ENCODE results near the gene TTLL10. TPM values are rescaled to one million over a fixed set of nuclear protein-coding genes. Genes with fewer than 3 reads are reported as not detected.
"Not testable (repeated sequence)": the region's sequence is repeated elsewhere in the genome, so short reads cannot be mapped to it uniquely, and the experiment has no call there.

TTLL10 gene
- total RNA-seq, 1 donor from 2014 or later, result 0.78 TPM

GRCh38 chr1:1141244-1141910 is 32.3 kb upstream of the TTLL10 start:
- DNase-seq (ENCODE audit: low spot score), result no peak

- no peak for DNase-seq (ENCODE audit: low spot score)
Measured at GRCh38 chr1:1141911-1142250, 31.8 kb upstream of the TTLL10 start.

GRCh38 chr1:1142352-1142751 is 31.3 kb upstream of the TTLL10 start:
- DNase-seq (ENCODE audit: low spot score), result not testable (repeated sequence)

DNA sequence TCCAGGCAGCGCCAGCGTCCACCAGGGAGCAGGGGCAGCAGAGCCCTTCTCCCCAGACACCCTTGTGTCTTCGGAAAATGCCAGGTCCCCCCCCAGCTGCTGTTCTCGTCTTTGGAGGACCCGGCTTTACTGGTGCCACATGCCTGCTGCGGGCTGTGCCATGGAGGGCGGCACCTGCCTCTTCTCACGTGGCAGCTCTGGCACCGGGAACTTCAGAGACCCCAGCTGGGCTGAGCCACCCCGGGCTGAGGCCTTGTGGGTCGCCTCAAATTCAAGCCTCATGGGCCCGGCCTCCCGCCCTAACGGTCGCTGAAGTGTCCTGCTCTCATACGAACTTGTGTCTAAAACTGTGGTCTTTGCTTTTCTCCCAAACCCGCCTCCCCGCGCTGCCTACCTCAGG is 30.8 kb upstream of the TTLL10 start:
- DNase-seq (ENCODE audit: low spot score), result no peak

- DNase-seq (ENCODE audit: low spot score), result no peak
Measured at GRCh38 chr1:1143636-1144035, 30.0 kb upstream of the TTLL10 start.

DNA sequence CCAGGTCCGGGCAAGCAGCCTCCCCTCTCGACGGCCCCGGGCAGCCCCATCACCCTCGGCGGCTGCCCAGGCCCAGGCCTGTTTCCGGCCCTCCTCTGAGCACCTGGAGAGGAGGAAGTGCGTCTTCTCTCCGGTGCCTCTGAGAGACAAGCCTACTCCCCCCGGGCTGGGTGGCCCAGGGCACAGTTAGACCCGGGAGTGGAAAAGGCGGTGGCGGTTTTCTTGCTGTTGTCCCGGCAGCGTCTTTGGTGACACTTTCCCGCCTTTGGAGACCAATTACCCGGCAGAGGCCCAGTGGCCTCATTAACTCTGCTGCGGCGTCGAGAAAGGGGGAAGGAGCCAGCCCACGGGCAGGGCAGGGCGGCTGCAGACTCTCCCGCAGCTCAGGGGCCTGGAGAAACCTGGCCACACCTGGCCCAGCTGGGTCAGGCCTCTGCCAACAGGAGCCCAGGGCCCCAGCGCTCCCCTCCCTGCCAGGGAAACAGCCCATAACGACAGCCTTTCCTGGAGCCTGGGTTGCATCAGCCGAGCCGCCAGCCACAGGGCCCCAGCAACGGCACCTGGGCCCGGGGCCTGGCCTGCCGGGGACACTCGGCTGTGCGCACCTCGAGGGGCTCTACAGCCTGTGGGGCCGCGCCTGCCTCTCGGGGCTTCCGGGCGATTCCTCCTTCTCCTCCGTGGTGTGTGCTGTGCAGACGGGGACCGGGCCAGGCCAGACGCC is 29.4 kb upstream of the TTLL10 start:
- no peak for DNase-seq (ENCODE audit: low spot score)

- no peak for DNase-seq (ENCODE audit: low spot score)
Measured at GRCh38 chr1:1144843-1145546, 28.7 kb upstream of the TTLL10 start.

- DNase-seq (ENCODE audit: low spot score), result no peak
Measured at GRCh38 chr1:1145547-1145914, 28.1 kb upstream of the TTLL10 start.

DNA sequence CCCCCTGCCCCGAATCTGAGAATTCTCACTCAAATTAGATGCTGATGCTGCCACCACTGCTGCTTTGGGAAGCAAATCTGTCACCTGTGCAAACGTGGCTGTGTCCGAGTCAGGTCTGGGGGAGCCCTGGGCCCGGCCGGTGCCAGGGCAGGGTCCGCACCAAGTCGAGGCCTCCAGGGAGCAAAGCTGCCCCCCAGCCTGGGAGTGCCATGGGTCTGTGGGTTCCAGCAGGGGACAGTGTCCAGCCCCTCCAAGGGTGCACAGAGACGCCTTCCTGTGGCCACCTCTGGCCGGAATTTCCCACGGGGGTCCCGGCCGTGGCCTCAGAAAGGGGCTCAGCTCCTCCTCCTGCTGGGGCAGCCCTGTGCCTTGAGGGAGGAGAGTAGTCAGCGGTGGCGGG is 27.7 kb upstream of the TTLL10 start:
- DNase-seq (ENCODE audit: low spot score), result no peak

- no peak for DNase-seq (ENCODE audit: low spot score)
Measured at GRCh38 chr1:1146596-1146995, 27.1 kb upstream of the TTLL10 start.

DNA sequence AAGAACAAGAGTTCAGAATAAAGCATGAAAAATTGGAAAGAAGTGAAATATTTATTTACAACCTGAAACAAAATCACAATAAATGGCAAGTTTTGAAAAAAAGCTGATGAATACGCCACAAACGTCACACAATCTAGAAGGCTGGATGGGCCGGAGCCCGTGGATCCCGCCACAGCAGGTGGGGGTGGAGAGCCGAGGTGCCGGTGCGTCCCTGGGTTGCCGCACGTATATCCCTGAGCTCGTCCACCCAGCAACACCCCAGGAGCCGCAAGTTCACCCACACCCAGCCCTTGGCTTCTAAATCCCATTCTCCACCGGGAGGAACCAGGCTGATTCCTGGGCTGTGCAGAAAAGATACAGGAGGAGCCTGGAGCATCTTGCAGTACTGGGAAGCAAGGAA is 25.6 kb upstream of the TTLL10 start:
- no peak for DNase-seq (ENCODE audit: low spot score)

DNA sequence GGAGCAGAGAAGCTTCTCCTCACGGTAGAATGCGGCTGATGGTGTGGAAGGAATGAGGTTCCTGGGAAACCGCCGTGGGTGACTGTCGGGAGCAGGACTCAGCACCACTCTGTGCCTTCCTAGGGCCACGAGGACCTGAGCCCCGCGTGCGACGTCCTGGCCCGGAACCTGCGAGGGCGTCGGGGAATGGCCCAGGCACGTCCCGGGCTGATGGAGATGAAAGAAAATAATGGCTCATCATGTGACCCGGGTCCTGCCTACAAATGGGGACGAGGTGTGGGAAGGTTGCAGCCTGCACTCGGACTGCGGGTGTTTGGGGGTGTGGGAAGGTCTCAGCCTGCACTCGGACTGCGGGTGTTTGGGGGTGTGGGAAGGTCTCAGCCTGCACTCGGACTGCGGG is 25.1 kb upstream of the TTLL10 start:
- no peak for DNase-seq (ENCODE audit: low spot score)

DNA sequence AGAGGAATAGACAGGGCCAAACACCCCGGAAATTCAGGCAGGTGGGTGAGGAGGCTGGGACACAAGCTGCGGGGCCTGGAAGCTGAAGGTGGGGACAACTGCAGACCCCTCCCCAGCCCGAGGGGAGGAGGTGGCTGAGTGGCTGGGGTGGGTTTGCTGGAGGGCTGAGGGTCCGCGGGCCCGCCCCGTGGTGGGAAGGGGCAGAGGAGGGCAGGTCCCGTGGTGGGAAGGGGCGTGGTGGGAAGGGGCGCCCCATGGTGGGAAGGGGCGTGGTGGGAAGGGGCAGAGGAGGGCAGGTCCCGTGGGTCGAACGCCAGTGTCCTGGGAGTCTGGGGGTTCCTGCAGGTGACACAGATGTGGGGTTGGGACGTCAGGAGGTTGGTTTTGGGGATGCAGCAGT is 24.3 kb upstream of the TTLL10 start:
- no peak for DNase-seq (ENCODE audit: low spot score)

DNA sequence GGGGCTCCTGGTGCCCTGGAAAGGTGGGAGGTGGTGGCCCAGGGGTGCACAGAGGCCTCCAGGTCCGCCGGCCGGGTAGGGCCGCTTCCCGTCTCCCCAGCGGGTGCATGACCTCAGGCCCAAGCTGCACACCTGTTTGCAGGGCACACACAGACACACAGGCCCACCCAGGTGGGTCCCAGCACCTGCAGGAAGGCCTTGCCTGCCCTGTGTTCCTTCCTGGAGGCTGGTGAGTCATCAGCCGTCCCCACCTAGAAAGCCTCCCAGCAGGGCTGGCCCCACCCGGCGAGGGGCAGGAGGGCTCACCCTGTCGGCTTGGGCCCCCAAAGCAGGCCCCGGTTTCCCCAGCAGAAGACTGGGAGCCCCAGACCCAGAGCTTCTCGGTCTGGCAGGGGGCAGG is 23.6 kb upstream of the TTLL10 start:
- no peak for DNase-seq (ENCODE audit: low spot score)

- no peak for DNase-seq (ENCODE audit: low spot score)
Measured at GRCh38 chr1:1151306-1151705, 22.4 kb upstream of the TTLL10 start.

DNA sequence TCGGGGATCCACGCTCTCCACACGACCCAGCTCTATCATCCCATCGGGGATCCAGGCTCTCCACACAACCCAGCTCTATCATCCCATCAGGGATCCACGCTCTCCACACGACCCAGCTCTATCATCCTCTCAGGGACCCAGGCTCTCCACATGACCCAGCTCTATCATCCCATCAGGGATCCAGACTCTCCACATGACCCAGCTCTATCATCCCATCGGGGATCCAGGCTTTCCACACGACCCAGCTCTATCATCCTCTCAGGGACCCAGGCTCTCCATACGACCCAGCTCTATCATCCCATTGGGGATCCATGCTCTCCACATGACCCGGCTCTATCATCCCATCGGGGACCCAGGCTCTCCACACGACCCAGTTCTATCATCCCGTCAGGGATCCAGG is 21.2 kb upstream of the TTLL10 start:
- DNase-seq (ENCODE audit: low spot score), result not testable (repeated sequence)

DNA sequence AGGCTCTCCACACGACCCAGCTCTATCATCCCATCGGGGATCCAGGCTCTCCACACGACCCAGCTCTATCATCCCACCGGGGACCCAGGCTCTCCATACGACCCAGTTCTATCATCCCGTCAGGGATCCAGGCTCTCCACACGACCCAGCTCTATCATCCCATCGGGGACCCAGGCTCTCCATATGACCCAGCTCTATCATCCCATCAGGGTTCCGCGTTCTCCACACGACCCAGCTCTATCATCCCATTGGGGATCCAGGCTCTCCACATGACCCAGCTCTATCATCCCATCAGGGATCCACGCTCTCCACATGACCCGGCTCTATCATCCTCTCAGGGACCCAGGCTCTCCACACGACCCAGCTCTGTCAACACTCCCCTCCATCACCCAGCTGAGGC is 20.5 kb upstream of the TTLL10 start:
- not testable (repeated sequence) for DNase-seq (ENCODE audit: low spot score)

DNA sequence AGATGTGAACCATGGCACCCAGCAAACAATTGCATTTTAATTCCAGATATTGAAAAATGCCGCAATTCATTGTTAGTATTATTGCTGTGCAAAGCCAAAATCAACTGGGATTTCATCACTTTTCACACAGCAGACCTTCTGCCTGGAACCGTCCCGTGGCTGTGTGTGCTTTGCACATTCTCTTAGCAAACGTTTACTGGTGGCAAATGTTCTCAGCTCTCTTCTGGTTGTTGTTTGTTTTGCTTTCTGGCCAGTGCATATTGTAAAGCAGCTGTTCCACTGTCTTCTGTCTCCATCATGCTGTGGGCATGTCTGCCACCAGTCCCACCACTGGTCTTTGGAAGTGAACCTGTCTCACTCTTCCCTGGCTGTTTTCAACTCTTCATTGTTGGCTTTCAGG is 19.8 kb upstream of the TTLL10 start:
- no peak for DNase-seq (ENCODE audit: low spot score)

DNA sequence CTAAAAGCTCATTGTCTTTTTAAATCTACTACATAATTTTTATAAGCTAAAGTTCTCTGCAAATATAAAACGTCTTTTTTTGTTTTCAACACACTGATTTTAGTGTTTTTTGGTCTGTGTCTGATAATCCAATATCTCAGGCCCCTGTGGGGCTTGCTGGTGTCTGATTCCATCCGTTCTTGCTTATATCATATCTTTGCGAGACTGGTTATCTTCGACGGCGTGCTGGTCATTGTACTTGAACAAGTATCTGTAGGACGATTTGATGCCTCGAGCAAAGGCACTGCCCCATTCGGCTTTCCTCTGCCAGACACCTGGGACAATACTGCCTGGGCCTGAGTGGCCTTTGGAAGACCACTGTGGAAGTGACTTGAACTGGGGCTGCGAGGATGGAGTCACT is 18.4 kb upstream of the TTLL10 start:
- DNase-seq (ENCODE audit: low spot score), result no peak

DNA sequence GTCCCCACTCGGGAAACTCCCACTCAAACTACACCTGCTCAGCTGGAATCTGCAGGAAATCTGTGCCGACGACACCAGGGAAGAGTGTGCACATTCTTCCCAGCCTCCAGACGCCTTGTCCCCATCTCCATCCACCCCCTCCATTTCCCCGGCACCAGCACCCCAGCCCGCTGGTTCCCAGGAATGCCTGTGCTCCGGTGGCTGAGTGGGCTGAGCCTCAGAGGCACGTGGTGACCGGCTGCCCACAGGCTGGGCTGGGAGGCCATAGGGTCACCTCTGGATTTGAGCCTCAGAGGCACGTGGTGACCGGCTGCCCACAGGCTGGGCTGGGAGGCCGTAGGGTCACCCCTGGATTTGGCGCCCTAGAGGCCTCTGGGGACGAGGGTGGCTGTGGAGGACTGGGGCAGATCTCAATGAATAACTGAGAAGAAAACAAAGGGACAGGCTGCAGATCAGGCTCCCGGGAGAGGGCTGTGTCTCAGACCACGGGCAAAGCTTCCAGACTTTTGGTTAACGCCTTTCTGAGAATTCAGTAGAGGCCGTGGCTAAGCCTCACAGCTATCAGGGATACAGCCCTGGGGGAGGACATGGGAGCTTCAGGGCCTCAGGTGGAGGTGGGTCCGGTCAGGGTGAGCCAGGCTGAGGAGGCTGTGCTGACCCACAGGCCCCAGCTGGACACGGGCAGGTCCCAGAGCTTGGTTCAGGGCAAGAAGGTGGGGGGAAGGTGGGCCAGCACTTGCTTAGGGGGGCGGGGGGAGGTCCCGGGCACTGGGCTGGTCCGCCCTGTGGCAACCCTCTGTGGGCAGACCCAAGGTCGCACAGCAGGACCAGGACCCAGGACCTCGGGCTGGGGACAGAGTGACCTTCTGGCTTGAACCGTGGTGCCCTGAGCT is 17.3 kb upstream of the TTLL10 start:
- DNase-seq (ENCODE audit: low spot score), result no peak

DNA sequence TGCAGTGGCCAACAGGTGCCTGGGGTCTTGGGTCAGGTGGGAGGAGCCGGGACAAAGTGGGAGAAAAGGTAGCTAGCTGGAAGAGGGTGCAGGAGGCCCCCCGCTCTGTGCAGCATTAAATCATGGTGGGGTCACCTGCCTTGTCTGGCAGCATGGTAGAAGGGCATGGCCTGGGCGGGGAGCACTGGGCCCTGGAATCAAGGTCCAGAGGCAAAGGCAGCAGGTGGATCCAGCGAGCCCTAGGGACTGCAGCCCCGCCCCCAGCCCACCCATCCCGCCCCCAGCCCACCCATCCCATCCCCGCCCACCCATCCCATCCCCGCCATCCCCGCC is 16.7 kb upstream of the TTLL10 start:
- no peak for DNase-seq (ENCODE audit: low spot score)

- peak; percentile 92 for DNase-seq (ENCODE audit: low spot score)
Measured at GRCh38 chr1:1157426-1157913, 16.2 kb upstream of the TTLL10 start.
